Measurements from ENCODE around the gene TMEM254.

TMEM254 gene

GRCh38 chr10:80118669-80119068 is 40.2 kb downstream of the TMEM254 start:
- Histone ChIP-seq H2AFZ (ENCODE audit: low read depth) (no peak overlapping the region), H3K27ac (no peak overlapping the region), H3K4me1 (ENCODE audit: low read depth, poor library complexity, severe bottlenecking) (no peaks in the 10 kb centered on the region), H3K79me2 (ENCODE audit: insufficient read depth, low read depth) (no peaks in the 10 kb centered on the region), H3K36me3 (ENCODE audit: insufficient read depth) (no peaks in the 10 kb centered on the region), H4K20me1 (ENCODE audit: insufficient read depth) (no peaks in the 10 kb centered on the region), H3K4me3 (IDR thresholded peaks at IDR 0.05; ENCODE audit: insufficient read depth, low read depth, low read length) (no peak overlapping the region), H3K9ac (no peak overlapping the region), H3K4me2 (no peak overlapping the region), H3K27me3 (ENCODE audit: insufficient read depth, low read depth) (no peaks in the 10 kb centered on the region)
- TF ChIP-seq CTCF (conservative IDR thresholded peaks at IDR 0.05; ENCODE audit: low read depth, low read length) = no peak

GRCh38 chr10:80122110-80122710 is 43.7 kb downstream of the TMEM254 start:
- H3K36me3 ChIP-seq (ENCODE audit: insufficient read depth) = no peaks in the 10 kb centered on the region
- no peaks in the 10 kb centered on the region for H3K4me1 ChIP-seq (ENCODE audit: low read depth, poor library complexity, severe bottlenecking)
- H3K27ac ChIP-seq = no peak overlapping the region
- no peak overlapping the region for H3K9ac ChIP-seq
- no peaks in the 10 kb centered on the region for H3K27me3 ChIP-seq (ENCODE audit: insufficient read depth, low read depth)
- no peaks in the 10 kb centered on the region for H3K79me2 ChIP-seq (ENCODE audit: insufficient read depth, low read depth)
- TF ChIP-seq CTCF (conservative IDR thresholded peaks at IDR 0.05; ENCODE audit: low read depth, low read length) = no peak
- H4K20me1 ChIP-seq (ENCODE audit: insufficient read depth) = no peaks in the 10 kb centered on the region
- H3K4me3 ChIP-seq (IDR thresholded peaks at IDR 0.05; ENCODE audit: insufficient read depth, low read depth, low read length) = no peak overlapping the region
- H3K4me2 ChIP-seq = no peak overlapping the region
- no peak overlapping the region for H2AFZ ChIP-seq (ENCODE audit: low read depth)

- no peak overlapping the region for H3K27ac ChIP-seq
- H3K79me2 ChIP-seq (ENCODE audit: insufficient read depth, low read depth) = no peaks in the 10 kb centered on the region
- H4K20me1 ChIP-seq (ENCODE audit: insufficient read depth) = no peaks in the 10 kb centered on the region
- H3K4me1 ChIP-seq (ENCODE audit: low read depth, poor library complexity, severe bottlenecking) = no peaks in the 10 kb centered on the region
- no peak overlapping the region for H3K4me2 ChIP-seq
- no peak overlapping the region for H2AFZ ChIP-seq (ENCODE audit: low read depth)
- no peak overlapping the region for H3K4me3 ChIP-seq (IDR thresholded peaks at IDR 0.05; ENCODE audit: insufficient read depth, low read depth, low read length)
- no peaks in the 10 kb centered on the region for H3K36me3 ChIP-seq (ENCODE audit: insufficient read depth)
- no peak for TF ChIP-seq CTCF (conservative IDR thresholded peaks at IDR 0.05; ENCODE audit: low read depth, low read length)
- no peaks in the 10 kb centered on the region for H3K27me3 ChIP-seq (ENCODE audit: insufficient read depth, low read depth)
- no peak overlapping the region for H3K9ac ChIP-seq
Observed at GRCh38 chr10:80122746-80123145, 44.3 kb downstream of the TMEM254 start.

- Histone ChIP-seq H4K20me1 (ENCODE audit: insufficient read depth) (no peaks in the 10 kb centered on the region), H3K27me3 (ENCODE audit: insufficient read depth, low read depth) (no peaks in the 10 kb centered on the region), H3K4me1 (ENCODE audit: low read depth, poor library complexity, severe bottlenecking) (no peaks in the 10 kb centered on the region), H3K79me2 (ENCODE audit: insufficient read depth, low read depth) (no peaks in the 10 kb centered on the region), H3K4me3 (IDR thresholded peaks at IDR 0.05; ENCODE audit: insufficient read depth, low read depth, low read length) (no peak overlapping the region), H3K4me2 (no peak overlapping the region), H3K9ac (no peak overlapping the region), H2AFZ (ENCODE audit: low read depth) (no peak overlapping the region), H3K27ac (no peak overlapping the region), H3K36me3 (ENCODE audit: insufficient read depth) (no peaks in the 10 kb centered on the region)
- no peak for TF ChIP-seq CTCF (conservative IDR thresholded peaks at IDR 0.05; ENCODE audit: low read depth, low read length)
Observed at GRCh38 chr10:80126876-80127275, 48.4 kb downstream of the TMEM254 start.
